Measurements from ENCODE around the gene SLC17A7. TPM values are rescaled to one million over a fixed set of nuclear protein-coding genes. Genes with fewer than 3 reads are reported as not detected.
"Not testable (repeated sequence)": the region's sequence is repeated elsewhere in the genome, so short reads cannot be mapped to it uniquely, and the experiment has no call there.

Gene SLC17A7
- polyA plus RNA-seq, 10 donors: 0.45 to 2.0 (median 1.1) TPM

DNA sequence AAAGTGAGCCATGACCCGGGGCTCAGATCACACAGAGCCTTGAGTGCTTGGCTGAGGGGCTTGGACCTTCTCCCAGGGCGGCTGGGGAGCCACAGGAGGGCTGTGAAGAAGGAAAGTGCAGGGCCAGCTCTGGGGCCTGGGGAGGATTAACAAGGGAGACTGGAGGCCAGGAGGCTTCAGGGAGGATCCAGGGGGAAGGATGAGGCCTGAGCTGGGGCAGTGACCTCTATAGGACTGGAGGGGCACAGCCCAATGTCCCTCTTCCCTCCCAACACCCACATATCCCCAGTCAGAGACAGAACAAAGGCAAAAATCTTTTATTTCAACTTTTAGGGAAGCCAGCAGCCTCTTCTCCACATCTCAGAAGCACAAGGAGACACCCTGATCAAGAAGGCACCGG lies 4.7 kb upstream of the SLC17A7 start:
- DNase-seq: no peak

DNA sequence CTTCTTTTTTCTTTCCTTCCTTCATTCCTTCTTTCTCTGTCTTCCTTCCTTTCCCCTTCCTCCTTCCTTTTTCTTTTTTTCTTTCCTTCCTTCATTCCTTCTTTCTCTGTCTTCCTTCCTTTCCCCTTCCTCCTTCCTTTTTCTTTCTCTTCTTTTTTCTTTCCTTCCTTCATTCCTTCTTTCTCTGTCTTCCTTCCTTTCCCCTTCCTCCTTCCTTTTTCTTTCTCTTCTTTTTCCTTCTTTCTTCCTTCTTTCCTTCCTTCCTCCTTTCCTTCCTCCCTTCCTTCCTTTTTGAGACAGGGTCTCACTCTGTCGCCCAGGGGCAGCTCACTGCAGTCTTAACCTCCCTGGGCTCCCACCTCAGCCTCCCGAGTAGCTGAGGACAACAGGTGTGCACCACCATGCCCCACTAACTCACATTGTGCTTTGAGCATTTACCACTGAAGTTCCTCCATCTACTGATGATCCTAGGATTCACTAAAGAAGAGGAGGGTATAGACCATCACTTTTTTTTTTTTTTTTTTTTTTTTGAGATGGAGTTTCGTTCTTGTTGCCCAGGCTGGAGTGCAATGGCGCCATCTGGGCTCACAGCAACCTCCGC lies 2.9 kb upstream of the SLC17A7 start:
- DNase-seq: not testable (repeated sequence)

DNA sequence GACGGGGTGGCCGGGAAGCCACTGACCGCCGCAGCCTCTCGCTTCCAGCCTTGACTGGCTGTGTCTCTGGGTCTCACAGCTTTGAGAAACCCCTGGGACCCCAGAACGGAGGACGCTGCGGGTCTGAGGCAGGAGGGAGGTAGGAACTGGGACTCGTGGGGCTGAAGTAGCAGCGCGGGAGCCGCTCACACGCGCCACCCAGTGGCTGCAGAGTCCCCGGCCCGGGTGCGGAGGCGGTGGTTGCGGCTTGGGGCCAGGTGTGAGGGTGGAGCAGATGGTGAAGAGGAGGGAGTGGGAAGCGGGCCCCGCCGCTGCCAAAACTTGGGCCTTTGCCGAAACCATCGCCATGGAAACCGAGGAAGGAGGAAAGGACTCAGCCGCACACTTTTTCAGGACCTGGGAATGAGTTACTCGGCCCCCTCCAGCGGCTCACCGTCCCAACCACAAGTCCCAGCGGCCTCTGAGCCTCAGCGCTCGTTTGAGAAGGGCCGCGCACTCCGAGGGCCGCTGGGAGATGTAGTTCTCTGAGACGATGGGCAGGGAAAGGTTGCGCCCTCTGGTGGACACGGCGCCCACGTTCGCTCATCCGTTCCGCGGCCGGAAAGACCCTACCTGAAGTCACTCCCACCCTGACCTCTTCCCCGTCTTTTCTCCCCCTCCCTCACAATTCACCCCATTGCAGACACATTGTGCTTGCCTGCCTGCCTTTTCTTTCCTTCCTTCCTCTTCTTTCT lies 2.2 kb upstream of the SLC17A7 start:
- peak; percentile 96 to 99 (median 96) for DNase-seq

DNA sequence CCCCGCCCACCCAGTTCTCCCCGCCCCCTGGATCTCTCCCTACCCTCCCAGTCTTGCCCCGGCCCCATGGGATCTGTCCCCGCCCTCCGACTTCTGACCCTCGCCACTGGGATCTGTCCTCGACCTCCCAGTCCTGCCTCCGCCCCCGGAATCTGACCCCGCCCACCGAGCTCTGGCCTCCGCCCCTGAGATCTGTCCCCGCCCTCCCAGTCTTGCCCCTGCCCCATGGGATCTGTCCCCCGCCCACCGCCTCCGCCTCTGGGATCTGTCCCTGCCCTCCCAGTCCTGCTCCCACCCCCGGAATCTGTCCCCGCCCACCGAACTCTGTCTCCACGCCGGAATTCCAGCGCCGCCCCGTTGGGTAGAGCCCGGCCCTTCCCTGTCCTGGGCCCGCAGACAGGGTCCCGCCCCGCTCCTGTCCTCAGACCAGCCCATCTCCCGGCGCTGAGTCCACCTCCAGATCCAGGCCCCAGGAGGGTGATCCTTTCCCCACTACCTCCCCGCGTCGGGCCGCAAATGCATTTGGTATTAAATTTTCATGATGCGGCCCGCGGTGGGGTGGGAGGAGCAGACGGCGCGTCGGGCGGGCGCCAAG lies 1.5 kb upstream of the SLC17A7 start:
- peak; percentile 82 to 95 (median 89) for DNase-seq

DNA sequence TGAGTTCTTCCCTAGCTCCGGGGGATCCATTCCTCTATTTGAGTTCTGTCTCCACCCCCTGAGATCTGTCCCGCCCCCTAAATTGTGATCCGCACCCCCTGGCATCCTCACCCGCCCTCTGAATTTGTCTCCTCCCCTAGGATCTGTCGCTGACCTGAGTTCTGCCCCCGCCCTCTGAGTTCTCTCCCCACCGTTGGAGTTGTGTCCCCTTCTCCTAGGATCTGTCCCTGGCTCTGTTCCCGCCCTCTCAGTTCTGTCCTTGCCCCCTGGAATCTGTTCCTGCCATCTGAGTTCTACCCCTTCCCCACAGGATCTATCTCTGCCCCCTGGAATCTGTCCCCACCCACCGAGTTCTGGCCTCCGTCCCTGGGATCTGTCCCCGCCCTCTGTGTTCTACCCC lies 1.0 kb upstream of the SLC17A7 start:
- DNase-seq: peak in 2 of 3 donors; percentile 27 to 62

DNA sequence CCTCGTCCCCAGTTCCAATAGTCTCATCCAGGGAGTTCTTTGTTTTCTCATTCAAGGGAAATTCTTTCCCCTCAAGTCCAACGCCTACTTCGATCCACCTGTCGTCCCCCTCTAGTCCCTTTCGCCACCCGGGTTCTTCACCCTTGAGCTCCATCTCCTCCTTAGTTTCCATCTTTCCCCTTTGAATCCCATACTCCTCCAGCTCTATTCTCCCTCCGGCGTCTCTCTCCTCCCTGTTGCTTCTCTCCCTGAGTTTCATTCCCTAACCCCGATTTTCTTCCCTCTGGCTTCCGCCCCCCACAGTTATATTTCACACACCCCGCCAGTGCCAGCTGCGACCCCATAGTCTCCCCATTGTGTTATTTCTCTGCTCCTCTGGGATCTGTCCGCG lies 628 bp upstream of the SLC17A7 start:
- peak in 1 of 3 donors; percentile 60 for DNase-seq

DNA sequence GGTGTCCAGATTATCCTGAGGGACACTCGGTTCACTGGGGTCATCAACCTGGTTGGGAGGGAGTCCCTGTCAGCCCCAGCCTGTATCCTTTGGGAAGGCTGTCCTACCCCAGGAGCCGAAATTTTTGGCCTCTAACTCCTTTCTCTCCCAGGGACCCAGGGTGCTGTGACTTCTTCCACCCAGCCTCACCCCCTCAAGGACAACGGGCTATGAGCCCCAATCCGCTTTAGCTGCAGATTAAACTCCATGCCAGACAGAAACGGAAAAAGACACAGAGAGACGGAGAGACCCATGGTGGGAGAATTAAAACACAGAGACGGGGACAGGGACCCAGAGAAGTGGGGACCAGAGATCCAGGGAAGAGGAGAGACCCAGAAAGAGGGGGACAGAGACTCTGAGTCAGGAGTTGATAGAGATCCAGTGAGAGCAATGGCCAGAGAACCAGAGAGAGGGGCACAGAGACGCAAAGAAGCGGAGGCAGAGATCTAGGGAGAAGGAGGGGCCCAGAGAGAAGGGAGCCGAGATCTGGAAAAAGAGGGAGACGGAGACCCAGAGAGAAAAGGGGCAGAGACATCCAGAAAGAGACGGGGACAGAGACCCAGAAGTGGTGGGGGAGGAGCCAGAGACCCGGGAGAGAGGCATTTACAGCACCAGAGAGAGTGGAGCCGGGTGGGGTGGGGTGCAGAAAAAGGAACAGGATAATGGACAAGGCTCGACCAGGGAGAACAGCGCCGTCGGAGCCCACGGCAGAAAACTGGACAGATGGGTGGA lies 703 bp downstream of the SLC17A7 start:
- DNase-seq: no peak

DNA sequence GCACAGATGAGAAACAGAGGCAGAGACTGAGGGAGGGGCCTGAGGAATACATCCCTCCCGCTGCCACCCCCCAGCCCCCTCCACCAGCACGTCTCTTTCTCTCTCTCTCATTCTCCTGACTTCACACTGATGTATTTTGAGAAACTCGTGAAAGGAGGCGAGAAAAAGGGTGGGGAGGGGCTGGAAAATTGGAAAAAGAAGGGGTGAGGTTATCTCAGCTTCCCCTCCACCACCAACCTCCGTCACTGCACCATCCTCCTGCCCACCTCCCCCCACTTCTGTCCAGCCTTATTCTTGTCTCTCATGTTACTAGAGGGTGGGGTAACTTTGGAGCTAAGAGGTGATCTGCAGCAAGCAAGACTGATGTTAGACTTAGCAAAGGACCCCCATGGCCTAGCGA lies 1.5 kb downstream of the SLC17A7 start:
- DNase-seq: no peak

DNA sequence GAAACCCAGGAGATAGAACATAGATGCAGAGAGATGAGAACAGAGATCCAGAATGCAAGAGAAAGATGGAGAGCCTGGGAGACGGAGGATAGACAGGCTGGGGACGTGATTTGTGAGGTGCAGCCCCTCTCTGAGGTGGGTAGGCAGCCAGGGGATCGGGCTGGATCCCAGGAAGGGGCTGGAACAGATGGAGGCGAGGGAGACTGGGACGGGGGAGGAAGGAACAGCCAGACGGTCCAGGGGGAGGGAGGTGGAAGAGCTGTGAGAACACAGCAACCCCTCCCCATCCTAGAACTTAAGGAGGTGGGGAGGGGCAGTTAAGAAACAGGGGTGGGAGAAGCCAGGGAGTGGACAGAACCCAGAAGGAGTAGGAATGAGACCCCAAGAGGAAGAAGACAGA lies 3.1 kb downstream of the SLC17A7 start:
- no peak for DNase-seq

DNA sequence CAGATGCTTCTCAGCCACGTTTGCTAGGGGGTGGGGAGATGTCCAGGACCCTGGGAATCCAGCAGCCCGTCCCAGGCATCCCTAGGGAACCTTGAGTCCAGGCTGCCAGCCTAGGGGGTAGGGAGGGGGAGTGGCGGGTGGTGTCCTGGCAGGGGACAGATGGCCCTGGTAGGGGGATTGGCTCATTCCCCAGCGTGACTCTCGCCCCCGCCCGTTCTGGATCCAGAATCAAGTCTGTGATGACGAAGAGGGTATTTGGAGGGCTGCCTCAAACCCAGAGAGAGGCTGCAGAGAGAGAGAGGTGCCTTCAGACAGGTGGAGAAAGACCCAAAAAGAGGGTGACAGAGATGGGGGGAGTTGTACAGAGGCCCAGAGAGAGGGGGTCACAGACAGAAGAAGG lies 4.1 kb downstream of the SLC17A7 start:
- no peak for DNase-seq

DNA sequence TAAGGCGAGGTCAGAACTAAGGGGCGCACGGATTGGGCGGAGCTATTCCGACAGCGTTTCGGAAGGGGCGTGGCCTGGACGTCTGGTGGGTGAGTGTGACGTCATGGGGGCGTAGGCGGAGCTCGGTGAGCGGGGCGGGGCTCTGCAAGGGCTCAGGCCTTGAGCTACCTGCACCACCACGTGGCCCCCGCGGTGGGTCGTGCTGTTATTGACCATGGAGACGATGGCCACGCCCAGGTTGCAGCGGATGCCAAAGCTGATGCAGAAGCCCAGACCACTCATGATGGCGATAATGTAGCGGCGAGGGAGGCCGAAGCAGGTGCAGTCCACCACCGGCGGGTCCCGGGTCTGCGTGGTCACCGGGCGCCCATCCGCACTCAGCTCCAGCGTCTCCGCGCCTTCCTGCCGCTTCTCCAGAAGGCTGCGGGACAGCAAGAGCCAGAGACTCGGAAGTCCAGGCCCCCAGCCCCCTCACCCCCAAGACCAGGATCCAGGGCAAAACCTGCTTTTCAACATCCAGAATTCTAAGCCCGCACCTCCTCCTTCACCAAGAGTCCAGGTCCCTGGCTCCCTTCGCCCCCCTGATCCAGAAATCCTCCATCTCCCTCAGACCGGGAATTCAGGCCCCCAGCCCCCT lies 4.8 kb downstream of the SLC17A7 start:
- DNase-seq: no peak

DNA sequence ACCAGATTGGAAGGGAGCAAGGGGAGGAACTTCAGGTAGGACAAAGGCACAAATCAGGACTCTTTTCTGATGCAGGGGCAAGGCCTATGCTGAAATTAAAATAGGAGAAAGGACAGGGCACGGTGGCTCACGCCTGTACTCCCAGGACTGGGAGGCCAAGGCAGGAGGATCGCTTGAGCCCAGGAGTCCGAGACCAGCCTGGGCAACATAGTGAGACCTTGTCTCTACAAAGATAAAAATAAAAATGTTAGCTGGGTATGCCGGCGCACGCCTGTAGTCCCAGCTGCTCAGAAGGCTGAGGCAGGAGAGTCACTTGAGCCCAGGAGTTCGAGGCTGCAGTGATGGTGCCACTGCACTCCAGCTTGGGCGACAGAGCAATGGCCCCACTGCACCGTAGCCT lies 5.7 kb downstream of the SLC17A7 start:
- DNase-seq: no peak

DNA sequence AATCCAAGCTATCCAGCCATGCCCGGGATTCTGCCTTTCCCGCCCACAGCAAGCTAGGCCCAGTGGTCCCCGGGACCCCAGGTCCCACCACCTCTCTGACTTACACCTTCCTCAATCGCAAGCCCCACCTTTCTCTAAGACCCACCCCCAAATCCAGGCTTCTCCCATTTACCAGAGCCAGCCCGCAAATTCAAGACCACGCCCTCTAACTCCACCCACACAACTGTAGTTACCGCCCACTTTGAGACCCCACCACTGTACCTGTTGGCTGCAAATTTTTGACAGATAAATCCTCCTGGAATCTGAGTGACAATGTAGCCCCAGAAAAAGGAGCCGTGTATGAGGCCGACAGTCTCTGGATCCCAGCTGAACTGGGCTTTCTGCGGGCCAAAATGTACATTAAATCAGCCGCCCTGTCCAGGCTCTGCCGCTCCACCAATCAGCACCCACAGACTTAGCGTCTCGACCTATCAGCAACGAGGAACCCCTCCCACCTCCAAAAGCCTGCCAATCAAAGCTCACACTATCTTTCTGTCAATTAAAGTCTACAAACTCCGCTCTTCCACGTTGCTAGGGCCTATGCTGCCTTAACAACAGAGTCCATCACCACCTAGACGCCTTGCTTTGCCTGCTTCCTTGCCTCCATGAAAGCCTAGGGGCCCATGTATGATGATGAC lies 6.3 kb downstream of the SLC17A7 start:
- no peak for DNase-seq

DNA sequence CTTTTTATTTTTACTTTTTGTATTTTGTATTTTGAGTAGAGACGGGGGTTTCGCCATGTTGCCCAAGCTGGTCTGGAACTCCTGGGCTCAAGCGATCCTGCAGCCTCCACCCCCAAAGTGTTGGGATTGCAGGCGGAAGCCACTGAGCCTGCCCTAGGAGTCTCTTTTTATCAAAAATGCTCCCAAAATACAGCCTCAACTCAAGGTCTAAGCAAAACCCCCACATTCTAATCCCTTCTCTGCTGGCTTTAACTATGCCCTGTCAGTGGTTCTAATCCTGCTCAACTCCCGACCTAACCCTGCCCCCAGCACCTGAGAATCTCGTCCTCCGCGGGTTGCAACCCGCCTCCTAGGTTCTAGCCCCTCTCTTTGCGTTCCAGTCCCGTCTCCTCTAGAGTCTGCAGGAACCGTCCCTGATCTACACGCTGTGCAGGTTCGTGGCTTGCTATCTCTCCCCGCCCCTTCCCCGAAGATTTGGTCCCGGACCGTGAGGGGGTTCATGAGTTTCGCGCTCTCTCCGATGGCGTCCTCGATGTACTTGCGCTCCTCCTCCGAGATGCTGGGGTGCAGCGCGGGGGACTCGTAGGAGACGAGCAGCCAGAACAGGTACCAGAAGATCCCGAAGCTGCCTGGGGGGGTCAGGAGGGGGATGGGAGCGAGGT lies 8.0 kb downstream of the SLC17A7 start:
- no peak for DNase-seq

DNA sequence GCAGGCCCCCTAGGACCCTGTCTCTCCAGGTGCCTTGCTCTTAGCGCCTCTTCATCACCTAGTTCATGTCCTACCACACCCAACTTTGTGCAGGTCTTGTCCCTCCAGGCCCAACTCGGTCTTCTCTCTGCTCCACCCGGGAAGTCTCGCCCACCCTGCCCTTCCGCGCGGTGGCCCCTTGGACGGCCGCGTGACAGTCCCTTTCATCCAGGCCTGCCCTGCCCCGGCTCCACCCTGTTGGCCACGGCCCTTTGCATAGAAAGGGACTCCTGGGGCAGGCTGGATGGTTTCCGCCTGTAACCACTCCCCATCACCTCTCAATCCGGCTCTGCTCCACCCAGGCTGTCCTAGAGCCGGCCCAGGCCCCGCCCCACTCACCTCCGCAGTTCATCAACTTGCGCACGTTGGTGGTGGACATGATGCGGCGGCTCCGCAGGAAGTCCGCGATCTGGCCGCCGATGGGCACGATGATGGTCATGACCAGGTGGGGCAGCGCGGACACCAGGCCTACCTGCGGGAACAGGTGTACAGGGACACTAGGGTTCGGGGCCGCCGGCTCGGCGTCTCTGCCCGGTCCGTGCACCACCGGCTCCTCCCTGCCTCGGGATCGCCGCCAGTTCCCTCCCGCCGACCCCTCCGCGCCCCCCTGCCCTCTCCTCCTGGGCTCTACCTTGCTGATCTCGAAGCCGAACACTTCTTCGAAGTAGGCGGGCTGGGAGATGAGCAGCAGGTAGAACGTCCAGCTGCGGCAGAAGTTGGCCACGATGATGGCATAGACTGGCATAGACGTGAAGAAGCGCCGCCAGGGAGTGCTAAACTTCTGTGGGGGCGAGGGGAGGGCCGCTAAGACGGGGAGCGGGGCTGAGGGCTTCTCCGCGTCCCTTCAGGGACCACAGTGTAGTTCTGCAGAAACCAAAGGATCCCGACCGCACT lies 8.9 kb downstream of the SLC17A7 start:
- DNase-seq: no peak

DNA sequence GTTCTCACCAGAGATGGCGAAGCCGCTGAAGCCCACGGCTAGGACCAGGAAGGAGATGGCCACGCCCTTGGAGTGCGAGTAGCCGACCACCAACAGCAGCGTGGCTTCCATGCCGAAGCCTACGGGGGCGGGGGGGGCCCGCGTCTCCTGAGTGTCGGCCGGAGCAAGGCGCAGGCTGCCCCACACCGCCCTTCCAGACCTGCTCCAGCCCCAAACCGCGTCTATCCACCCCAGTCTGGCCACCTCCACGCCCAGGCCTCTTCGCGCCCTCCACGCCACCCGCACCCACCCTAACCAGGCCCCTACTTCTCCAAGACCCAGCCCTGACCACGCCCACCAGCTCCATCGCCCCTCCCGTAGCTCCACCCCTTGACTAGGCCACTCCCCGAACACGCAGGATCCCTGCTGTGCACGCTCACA lies 10.0 kb downstream of the SLC17A7 start:
- DNase-seq: no peak

DNA sequence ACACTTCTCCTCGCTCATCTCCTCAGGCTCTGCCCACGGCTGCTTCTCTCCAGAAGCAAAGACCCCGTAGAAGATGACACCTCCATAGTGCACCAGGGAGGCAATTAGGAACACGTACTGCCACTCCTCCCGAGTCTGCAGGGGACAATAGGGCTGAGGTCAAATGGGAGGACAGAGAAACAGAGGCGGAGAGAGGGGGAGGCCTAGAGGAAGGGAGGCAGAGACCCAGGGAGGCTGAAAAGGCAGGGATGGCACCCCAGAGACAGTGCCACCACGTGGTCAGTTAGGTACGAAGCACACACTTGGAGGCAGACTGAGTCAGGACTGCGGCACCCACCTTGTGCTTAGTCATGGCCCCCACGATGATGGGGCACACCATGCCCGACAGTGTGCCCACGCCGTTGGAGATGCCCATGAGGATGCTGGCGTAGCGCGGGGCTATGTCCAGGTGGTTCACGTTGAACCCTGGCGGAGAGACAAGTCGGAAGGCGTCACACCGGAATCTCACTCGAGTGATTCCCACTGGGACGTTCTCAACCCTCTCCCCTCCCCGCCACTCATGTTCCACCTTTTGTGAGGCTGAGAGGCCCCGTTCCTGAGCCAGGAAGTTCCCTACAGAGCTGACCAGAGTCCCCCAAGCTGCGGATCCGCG lies 10.5 kb downstream of the SLC17A7 start:
- DNase-seq: no peak

DNA sequence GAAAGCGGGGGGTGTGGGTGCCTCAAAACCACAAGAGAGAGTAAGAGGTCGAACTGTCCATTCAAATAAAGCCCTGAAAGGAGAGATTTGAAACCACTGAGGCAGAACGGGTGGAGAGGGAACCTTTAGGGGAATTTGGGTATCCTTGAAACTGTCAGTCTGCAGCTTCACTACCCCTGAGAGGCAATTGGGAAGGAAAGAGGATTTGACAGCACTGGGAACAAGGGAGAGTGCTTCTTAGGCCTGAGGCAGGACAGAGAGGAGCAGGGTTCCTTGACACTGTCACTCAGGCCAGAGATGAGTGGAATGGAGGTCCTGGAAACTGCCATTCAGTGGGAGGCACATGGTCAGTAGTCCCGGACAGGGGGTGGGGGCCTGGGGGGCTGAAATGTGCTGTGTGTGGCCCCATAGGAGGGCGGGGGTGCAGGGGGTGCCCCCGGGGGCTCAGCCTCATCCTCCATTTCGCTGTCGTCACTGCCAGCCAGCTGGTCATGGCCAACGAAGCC lies 11.1 kb downstream of the SLC17A7 start:
- no peak for DNase-seq

Measured in muscle of back (tissue), 11 donors.